Right lobe of liver (tissue), 4 donors: ENCODE measurements around the gene ATP2B1.

Experiments
- CTCF ChIP-seq, 4 donors: fragments of 200-600 bp in 3 of 4; fragments of 450-650 bp in 1 of 4; IDR thresholded peaks; one replicate each; pipeline versions ENCODE4 v1.5.1 to v1.8.0; 2016 to 2022; ENCODE audit warnings: antibody characterized with exemption in 4 of 4, mild to moderate bottlenecking in 2 of 4
- POLR2A ChIP-seq: fragments of 450-650 bp; IDR thresholded peaks from one replicate; pipeline ENCODE4 v1.6.1; 2017; ENCODE audit warnings: antibody characterized with exemption, mild to moderate bottlenecking
- donor health status: DM: no; HTN: no; CAD: no.
- donor health status: DM: no; HTN: no; CAD: no.
- donor health status: DM: no; HTN: yes; CAD: no.

- TF ChIP-seq CTCF (IDR thresholded peaks at IDR 0.05) (no peak), POLR2A (no peak)
Observed at GRCh38 chr12:89568484-89568883, 140.2 kb downstream of the ATP2B1 start.
